HG02852 (cell line): ENCODE data around the gene TAOK3.
"Not testable (repeated sequence)": the region's sequence is repeated elsewhere in the genome, so short reads cannot be mapped to it uniquely, and the experiment has no call there.

Experiments used
- ATAC-seq: cut with Tn5 transposase; IDR thresholded peaks from one replicate; pipeline ENCODE4 v1.9.1; 2021; ENCODE audit warnings: mild to moderate bottlenecking, moderate library complexity; ENCODE audit not compliant: unreplicated experiment

The TAOK3 gene

DNA sequence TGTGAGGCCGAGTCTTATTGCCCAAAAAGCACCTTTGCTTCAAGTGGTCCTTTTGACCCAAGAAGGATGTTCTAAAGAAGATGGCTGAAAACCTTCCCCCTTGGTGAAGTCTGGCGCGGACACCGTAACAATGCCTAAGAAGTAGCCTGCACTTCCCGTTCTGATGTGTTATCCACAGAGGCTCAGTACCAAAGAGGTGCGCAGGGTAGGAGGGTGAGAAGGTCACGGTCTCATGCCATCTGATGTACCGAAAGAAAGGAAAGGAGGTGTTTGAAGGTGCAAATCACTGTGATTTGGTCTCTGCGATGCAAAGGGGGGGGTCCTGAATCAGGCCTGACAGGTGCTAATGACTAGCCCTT, 226.9 kb downstream of the TAOK3 start:
- no peak for ATAC-seq

- peak; percentile 65 for ATAC-seq
These were observed 227.5 kb downstream of the TAOK3 start for GRCh38 chr12:118145113-118145797.

- no peak for ATAC-seq
These were observed 228.2 kb downstream of the TAOK3 start for GRCh38 chr12:118144499-118144898.

- no peak for ATAC-seq
These were observed 231.9 kb downstream of the TAOK3 start for GRCh38 chr12:118140825-118141224.

- ATAC-seq: no peak
These were observed 235.5 kb downstream of the TAOK3 start for GRCh38 chr12:118137148-118137678.

DNA sequence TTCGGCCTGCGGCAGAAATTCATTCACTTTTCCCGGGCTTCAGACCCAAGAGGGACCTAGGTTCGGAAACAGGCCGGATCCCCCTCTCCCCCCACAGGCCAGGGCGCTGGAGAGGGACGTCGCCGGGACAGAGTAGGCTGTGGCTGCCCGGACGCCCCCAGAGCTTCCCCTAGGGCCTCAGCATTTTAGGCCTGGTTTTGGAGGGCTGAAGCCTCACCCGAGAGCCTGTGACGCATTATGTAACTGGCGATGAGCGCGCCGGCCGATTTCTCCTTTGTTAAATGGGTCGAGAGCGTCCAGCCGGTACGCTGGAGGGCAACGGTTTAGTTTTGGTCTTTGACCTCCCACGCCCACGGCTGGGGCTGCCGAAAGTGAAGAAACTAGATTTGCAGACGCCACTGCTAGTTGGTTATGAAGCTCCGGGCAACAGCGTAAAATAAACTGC, 236.1 kb downstream of the TAOK3 start:
- ATAC-seq: peak; percentile 34

DNA sequence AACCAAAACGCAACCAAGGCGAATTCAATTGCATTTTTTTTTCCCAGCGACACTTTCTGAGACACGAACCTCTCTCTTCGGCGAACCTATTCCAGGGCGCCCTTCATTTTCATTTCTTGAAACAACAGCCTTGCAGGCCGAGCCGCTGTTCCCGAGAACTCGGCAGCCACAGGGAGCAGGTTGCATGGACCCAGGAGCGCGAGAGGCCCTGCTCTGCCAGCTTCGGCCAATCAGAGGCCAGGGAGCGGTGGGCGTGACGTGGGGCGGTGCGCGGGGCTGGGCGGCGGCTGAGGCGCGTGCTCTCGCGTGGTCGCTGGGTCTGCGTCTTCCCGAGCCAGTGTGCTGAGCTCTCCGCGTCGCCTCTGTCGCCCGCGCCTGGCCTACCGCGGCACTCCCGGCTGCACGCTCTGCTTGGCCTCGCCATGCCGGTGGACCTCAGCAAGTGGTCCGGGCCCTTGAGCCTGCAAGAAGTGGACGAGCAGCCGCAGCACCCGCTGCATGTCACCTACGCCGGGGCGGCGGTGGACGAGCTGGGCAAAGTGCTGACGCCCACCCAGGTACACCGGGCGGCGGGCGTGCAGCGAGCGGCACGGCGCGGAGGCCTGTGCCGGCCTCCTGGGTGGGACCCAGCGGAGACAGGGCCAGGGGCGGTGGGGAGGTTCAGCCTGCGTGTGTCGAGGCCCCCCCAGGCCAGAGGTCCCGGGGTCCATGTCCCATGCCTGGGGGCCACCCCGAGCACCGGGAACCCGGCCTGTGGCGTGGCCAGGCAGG, 236.7 kb downstream of the TAOK3 start, which contains the start of gene PEBP1:
Gene PEBP1, plus strand, starts transcription at position 337 of the 771 bp plus-strand sequence. Its CDS starts 86 bp downstream, at position 423.
- peak; percentile 95 for ATAC-seq

DNA sequence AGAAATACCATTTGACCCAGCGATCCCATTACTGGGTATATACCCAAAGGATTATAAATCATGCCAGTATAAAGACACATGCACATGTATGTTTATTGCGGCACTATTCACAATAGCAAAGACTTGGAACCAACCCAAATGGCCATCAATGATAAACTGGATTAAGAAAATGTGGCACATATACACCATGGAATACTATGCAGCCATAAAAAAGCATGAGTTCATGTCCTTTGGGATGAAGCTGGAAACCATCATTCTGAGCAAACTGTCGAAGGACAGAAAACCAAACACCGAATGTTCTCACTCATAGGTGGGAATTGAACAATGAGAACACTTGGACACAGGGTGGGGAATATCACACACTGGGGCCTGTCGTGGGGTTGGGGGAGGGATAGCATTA, 243.3 kb downstream of the TAOK3 start:
- ATAC-seq: not testable (repeated sequence)

- ATAC-seq: no peak
These were observed 244.8 kb downstream of the TAOK3 start for GRCh38 chr12:118127867-118128266.

GRCh38 chr12:118126119-118126757, 246.5 kb downstream of the TAOK3 start:
- no peak for ATAC-seq

- no peak for ATAC-seq
These were observed 247.0 kb downstream of the TAOK3 start for GRCh38 chr12:118125743-118126118.

DNA sequence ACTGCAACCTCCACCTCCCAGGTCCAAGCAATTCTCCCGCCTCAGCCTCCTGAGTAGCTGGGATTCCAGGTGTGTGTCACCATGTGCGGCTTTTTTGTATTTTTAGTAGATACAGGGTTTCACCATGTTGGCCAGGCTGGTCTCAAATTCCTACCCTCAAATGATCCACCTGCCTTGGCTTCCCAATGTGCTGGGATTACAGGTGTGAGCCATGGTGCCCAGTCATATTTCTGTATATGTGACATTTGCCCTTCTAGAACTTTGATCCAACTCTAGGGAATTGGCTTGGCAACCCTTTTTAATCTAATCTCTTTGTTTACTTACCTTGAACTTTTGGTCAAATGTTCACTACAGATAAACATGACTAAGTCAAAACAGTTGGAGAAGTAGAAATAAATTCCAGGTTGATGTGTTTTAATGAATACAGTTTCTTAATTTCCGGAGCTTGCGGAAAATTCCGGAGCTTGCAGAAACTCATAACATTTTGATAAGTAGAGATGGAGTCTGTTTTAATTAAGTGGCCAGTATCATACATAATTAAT, 248.3 kb downstream of the TAOK3 start:
- no peak for ATAC-seq

DNA sequence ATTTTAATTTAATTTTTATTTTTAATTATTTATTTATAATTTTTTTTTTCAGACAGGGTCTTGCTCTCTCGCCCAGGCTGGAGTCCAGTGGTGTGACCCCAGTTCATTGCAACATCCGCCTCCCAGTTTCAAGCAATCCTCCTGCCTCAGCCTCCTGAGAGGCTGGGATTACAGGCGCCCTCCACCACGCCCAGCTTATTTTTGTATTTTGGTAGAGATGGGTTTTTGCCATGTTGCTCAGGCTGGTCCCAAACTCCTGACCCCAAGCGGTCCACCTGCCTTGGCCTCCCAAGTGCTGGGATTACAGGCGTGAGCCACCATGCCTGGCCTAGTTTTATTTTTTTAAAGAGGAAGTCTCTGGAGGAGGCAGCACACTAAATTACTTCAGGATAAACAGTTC, 250.4 kb downstream of the TAOK3 start:
- no peak for ATAC-seq

GRCh38 chr12:118120579-118121363, 251.9 kb downstream of the TAOK3 start:
- ATAC-seq: no peak

DNA sequence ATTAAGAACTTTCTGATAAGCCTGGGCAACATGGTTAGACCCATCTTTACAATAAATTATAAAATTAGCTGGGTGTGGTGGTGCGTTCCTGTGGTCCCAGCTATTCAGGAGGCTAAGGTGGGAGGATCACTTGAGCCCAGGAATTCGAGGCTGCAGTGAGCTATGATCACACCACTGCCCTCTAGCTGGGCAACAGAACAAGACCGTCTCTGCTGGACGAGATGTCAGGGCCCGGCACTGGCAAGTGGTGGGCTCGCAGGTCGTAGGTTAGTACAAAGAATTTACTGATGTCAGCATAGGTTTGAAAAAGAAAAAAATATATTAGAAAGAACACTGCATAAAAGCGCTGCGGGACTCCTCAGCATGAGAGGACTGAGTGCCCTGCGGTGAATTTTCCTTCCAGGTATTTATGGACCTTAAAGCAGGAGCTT, 253.2 kb downstream of the TAOK3 start:
- ATAC-seq: no peak

- ATAC-seq: no peak
These were observed 263.6 kb downstream of the TAOK3 start for GRCh38 chr12:118109088-118109487.

DNA sequence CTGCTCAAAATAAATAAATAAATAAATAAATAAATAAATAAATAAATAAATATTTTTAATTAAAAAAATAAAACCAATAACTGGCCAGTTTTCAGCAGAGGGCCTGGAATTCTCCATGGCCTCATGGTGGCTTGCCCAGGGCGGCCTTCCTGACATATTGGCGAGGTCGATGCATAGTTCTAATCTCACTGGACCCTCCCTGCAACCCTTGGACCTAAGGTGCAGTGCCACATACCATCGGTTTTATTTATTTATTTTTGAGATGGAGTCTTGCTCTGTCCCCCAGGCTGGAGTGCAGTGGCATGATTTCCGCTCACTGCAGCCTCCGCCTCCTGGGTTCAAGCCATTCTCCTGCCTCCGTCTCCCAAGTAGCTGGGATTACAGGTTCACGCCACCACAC, 265.0 kb downstream of the TAOK3 start:
- no peak for ATAC-seq

- ATAC-seq: no peak
These were observed 265.7 kb downstream of the TAOK3 start for GRCh38 chr12:118107011-118107410.

GRCh38 chr12:118103601-118104382, 268.9 kb downstream of the TAOK3 start, which contains the start of gene VSIG10:
Gene VSIG10 (minus strand): TSS chr12:118104011. CDS start chr12:118103671, 340 bp downstream.
- ATAC-seq: no peak

DNA sequence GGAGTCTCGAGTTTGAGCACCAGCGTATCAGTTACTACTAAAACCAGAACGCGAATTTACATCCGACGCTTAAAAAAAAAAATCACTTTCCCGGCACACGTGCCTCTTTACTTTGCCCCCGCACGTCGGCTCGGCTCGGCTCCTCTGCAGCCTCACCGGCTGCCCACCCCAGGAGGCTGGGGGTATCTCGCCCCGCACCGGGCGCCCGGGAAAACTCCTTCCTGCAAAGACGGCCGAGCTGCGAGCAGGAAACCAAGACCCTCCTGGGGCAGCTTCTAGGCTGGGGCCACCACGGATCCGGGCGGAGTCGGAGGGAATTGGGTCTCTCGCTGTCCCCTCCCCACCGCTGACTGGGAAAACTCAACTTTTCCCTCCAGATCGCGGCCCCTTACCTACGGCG, 269.5 kb downstream of the TAOK3 start:
- no peak for ATAC-seq
